Common myeloid progenitor, CD34-positive (primary cell): ENCODE results near the gene SELENOF.
A peak's percentile ranks its signal among the peaks of the same experiment; 100 is the strongest.

Source experiments
- CTCF ChIA-PET: fragments of 350-600 bp; sonication (Branson Sonifier 250); formaldehyde crosslinking; loops from one replicate; lab custom pipeline; 2021; ENCODE audit warnings: antibody characterized with exemption; lab: Charles Lee
- POLR2A ChIA-PET: fragments of 350-600 bp; sonication (Branson Sonifier 250); formaldehyde crosslinking; loops from one replicate; lab custom pipeline; 2021; ENCODE audit warnings: antibody characterized with exemption; lab: Charles Lee
- DNase-seq, 3 donors: peaks; one replicate each; pipeline versions ENCODE4 v3.0.0 to v3.0.0-alpha.2; 2013
- H3K27ac ChIP-seq, 2 experiments: 1 replicate in 1 of 2; 2 replicates in 1 of 2; pipeline ENCODE4 v1.7.0; 2013; ENCODE audit warnings: inconsistent platforms in 2 of 2, low read length in 2 of 2, mild to moderate bottlenecking in 2 of 2, low read depth in 1 of 2, moderate library complexity in 1 of 2; ENCODE audit not compliant: severe bottlenecking in 2 of 2, insufficient read depth in 1 of 2, poor library complexity in 1 of 2
- H3K27me3 ChIP-seq, 5 experiments: replicated peaks in 2 of 5; 1 replicate in 3 of 5; 2 replicates in 2 of 5; pipeline versions ENCODE4 v1.6.1 to v1.7.0; 2013; ENCODE audit warnings: low read length in 4 of 5, mild to moderate bottlenecking in 2 of 5, moderate library complexity in 2 of 5, inconsistent platforms in 1 of 5; ENCODE audit not compliant: insufficient read depth in 5 of 5, control insufficient read depth in 4 of 5
- H3K36me3 ChIP-seq, 4 experiments: 1 replicate in 2 of 4; 2 replicates in 2 of 4; pipeline versions ENCODE4 v1.6.1 to v1.7.0; 2013; ENCODE audit warnings: low read length in 3 of 4, control low read depth in 1 of 4, mild to moderate bottlenecking in 1 of 4; ENCODE audit not compliant: control insufficient read depth in 4 of 4, insufficient read depth in 4 of 4
- H3K4me1 ChIP-seq, 4 experiments: 1 replicate in 3 of 4; 2 replicates in 1 of 4; pipeline versions ENCODE4 v1.6.1 to v1.7.1; 2013; ENCODE audit warnings: low read length in 3 of 4, mild to moderate bottlenecking in 3 of 4, control low read depth in 1 of 4, inconsistent platforms in 1 of 4, moderate library complexity in 1 of 4; ENCODE audit not compliant: control insufficient read depth in 4 of 4, insufficient read depth in 4 of 4; ENCODE audit errors: control extremely low read depth in 1 of 4
- H3K4me3 ChIP-seq, 7 experiments: 1 replicate in 4 of 7; 2 replicates in 3 of 7; pipeline versions ENCODE4 v1.5.1 to v1.7.0; 2013; ENCODE audit warnings: mild to moderate bottlenecking in 7 of 7, low read length in 6 of 7, moderate library complexity in 6 of 7, inconsistent platforms in 2 of 7, low read depth in 2 of 7, control low read depth in 1 of 7; ENCODE audit not compliant: insufficient read depth in 4 of 7, control insufficient read depth in 1 of 7; ENCODE audit errors: extremely low read depth in 1 of 7
- H3K9me3 ChIP-seq, 5 experiments: 1 replicate in 4 of 5; 2 replicates in 1 of 5; pipeline versions ENCODE4 v1.6.1 to v1.7.1; 2013; ENCODE audit warnings: low read length in 4 of 5, mild to moderate bottlenecking in 2 of 5, inconsistent platforms in 1 of 5, low read depth in 1 of 5, moderate library complexity in 1 of 5; ENCODE audit not compliant: control insufficient read depth in 4 of 5, insufficient read depth in 2 of 5; ENCODE audit errors: control extremely low read depth in 1 of 5
- WGBS: methylation state at CpG from one replicate; pipeline ENCODE4 v1.1.5; 2013; ENCODE audit not compliant: insufficient coverage; 5-methylcytosine and 5-hydroxymethylcytosine counted together

SELENOF gene

GRCh38 chr1:86922445-86922844 is 8.5 kb upstream of the SELENOF start:
- H3K4me3 ChIP-seq = no peak overlapping the region
- WGBS = no CpG with 5 or more reads among the region's 1 CpG
- ChIA-PET POLR2A (no interaction called here), CTCF (no interaction called here)
- H3K36me3 ChIP-seq = no peaks in the 10 kb centered on the region
- peaks cover 5 to 44% (median 10%) of the 10 kb centered on the region in 5 experiments for H3K9me3 ChIP-seq
- DNase-seq = peak in 1 of 3 donors; percentile 21
- no peak overlapping the region for H3K27ac ChIP-seq
- H3K4me1 ChIP-seq = peaks cover 0 to 4% (median 0%) of the 10 kb centered on the region in 4 experiments
- H3K27me3 ChIP-seq = no peaks in the 10 kb centered on the region

- Histone ChIP-seq H3K9me3 (peaks cover 0 to 10% (median 0%) of the 10 kb centered on the region in 5 experiments), H3K4me3 (peak overlapping the region in 1 of 7 experiments; percentile 99)
- POLR2A ChIA-PET = no interaction called here
Measured at GRCh38 chr1:86916752-86917151, 2.8 kb upstream of the SELENOF start.

GRCh38 chr1:86915737-86916235 is 1.9 kb upstream of the SELENOF start:
- Histone ChIP-seq H3K27me3 (no peaks in the 10 kb centered on the region), H3K9me3 (peaks cover 0 to under 1% (median 0%) of the 10 kb centered on the region in 5 experiments), H3K36me3 (peaks cover 0 to 2% (median 0%) of the 10 kb centered on the region in 4 experiments), H3K4me1 (peaks cover 11 to 35% (median 27%) of the 10 kb centered on the region in 4 experiments), H3K27ac (peak overlapping the region; percentile 46 to 82), H3K4me3 (peak overlapping the region; percentile 67 to 99 (median 97))
- ChIA-PET CTCF (interaction anchor here (0.8 to 2.0 kb wide), 7 partner anchors 15 to 168 kb away, joined by 3 to 7 read pairs (median 4); no protein-coding TSS in a partner anchor), POLR2A (interaction anchor here (0.5 to 1.0 kb wide), 2 partner anchors 49 to 186 kb away, joined by 3 to 5 read pairs; no protein-coding TSS in a partner anchor)
- DNase-seq = no peak
- 2% methylated on average over 13 of the region's 14 CpGs for WGBS

More at GRCh38 chr1:86916752-86917151, 2.8 kb upstream of the SELENOF start:
- CTCF ChIA-PET = interaction anchor here (1.2 to 2.0 kb wide), 2 partner anchors 50 to 167 kb away, joined by 4 to 7 read pairs; no protein-coding TSS in a partner anchor
- WGBS = no CpG with 5 or more reads among the region's 1 CpG
- H3K36me3 ChIP-seq = peaks cover 0 to 2% (median 0%) of the 10 kb centered on the region in 4 experiments
- DNase-seq = no peak
- peaks cover 11 to 30% (median 25%) of the 10 kb centered on the region in 4 experiments for H3K4me1 ChIP-seq
- H3K27ac ChIP-seq = no peak overlapping the region
- no peaks in the 10 kb centered on the region for H3K27me3 ChIP-seq

GRCh38 chr1:86914998-86915736 is 1.2 kb upstream of the SELENOF start:
- Histone ChIP-seq H3K27ac (peak overlapping the region; percentile 46 to 82), H3K27me3 (no peaks in the 10 kb centered on the region), H3K4me3 (peak overlapping the region; percentile 67 to 99 (median 97)), H3K9me3 (no peaks in the 10 kb centered on the region), H3K36me3 (peaks cover 0 to 3% (median under 1%) of the 10 kb centered on the region in 4 experiments), H3K4me1 (peaks cover 11 to 35% (median 27%) of the 10 kb centered on the region in 4 experiments)
- 0% methylated on average over 41 of the region's 43 CpGs for WGBS
- ChIA-PET POLR2A (interaction anchor here (1.0 kb wide), 2 partner anchors 12 to 49 kb away, joined by 3 read pairs; no protein-coding TSS in a partner anchor), CTCF (interaction anchor here (0.8 to 2.0 kb wide), 7 partner anchors 14 to 168 kb away, joined by 3 to 7 read pairs (median 4); no protein-coding TSS in a partner anchor)
- DNase-seq = peak; percentile 40 to 74 (median 64)

GRCh38 chr1:86914601-86914997 is 673 bp upstream of the SELENOF start, which contains the start of gene HS2ST1:
Gene HS2ST1, plus strand, starts transcription at chr1:86914635.
- ChIA-PET POLR2A (interaction anchor here (0.9 to 1.0 kb wide), 2 partner anchors 11 to 169 kb away, joined by 3 read pairs; no protein-coding TSS in a partner anchor), CTCF (interaction anchor here (1.2 to 2.0 kb wide), 4 partner anchors 11 to 52 kb away, joined by 4 to 7 read pairs (median 6); no protein-coding TSS in a partner anchor)
- WGBS = 0% methylated on average over 35 of the region's 45 CpGs
- Histone ChIP-seq H3K9me3 (no peaks in the 10 kb centered on the region), H3K36me3 (peaks cover 0 to 7% (median 2%) of the 10 kb centered on the region in 4 experiments), H3K27ac (peak within 1 kb of the TSS; percentile 99), H3K4me3 (peak within 1 kb of the TSS; percentile 94 to 100 (median 100)), H3K4me1 (peaks cover 11 to 35% (median 27%) of the 10 kb centered on the region in 4 experiments), H3K27me3 (no peaks in the 10 kb centered on the region)
- DNase-seq = no peak

GRCh38 chr1:86913399-86913895 is 479 bp downstream of the SELENOF start:
- 0% methylated on average over 13 of the region's 17 CpGs for WGBS
- H3K27ac ChIP-seq = peak overlapping the region; percentile 99
- peak overlapping the region; percentile 94 to 100 (median 100) for H3K4me3 ChIP-seq
- H3K36me3 ChIP-seq = peaks cover 0 to 9% (median 2%) of the 10 kb centered on the region in 4 experiments
- no peaks in the 10 kb centered on the region for H3K9me3 ChIP-seq
- peaks cover 11 to 35% (median 27%) of the 10 kb centered on the region in 4 experiments for H3K4me1 ChIP-seq
- ChIA-PET CTCF (interaction anchor here (1.1 to 1.2 kb wide), 2 partner anchors 10 to 16 kb away, joined by 4 to 6 read pairs; no protein-coding TSS in a partner anchor), POLR2A (interaction anchor here (0.6 kb wide), 1 partner anchor 16 kb away, joined by 3 read pairs; no protein-coding TSS in a partner anchor)
- H3K27me3 ChIP-seq = no peaks in the 10 kb centered on the region
- peak in 2 of 3 donors; percentile 29 to 58 for DNase-seq
